ENCODE measurements around the gene ELF1. TPM values are rescaled to one million over a fixed set of nuclear protein-coding genes. Genes with fewer than 3 reads are reported as not detected.

ELF1 gene
- total and polyA plus RNA-seq, 2 of the 8 experiments (the other 6 are each of a cell fraction or from before 2014, with no cell fraction given) = 5.6 to 18.2 TPM

- H3K56ac ChIP-seq (replicated peaks; ENCODE audit: insufficient read length, low read depth, low read length) = no peak overlapping the region
- no peak overlapping the region for H4K5ac ChIP-seq (ENCODE audit: insufficient read length, low read depth, low read length)
- no peak overlapping the region for H3K14ac ChIP-seq (ENCODE audit: insufficient read length)
- no peaks in the 10 kb centered on the region for H3K27me3 ChIP-seq (replicated peaks in 1 of 4; ENCODE audit: control insufficient read depth in 3 of 4, extremely low read depth in 1 of 4, insufficient read depth in 3 of 4, low read length in 3 of 4)
- no peak overlapping the region for H4K91ac ChIP-seq (replicated peaks; ENCODE audit: insufficient read length, low read length)
- WGBS, 2 experiments (ENCODE audit: extremely low coverage in 1 of 2, insufficient coverage in 1 of 2, insufficient read length in 1 of 2, insufficient replicate concordance in 2 of 2, low coverage in 1 of 2, low lambda C conversion rate in 2 of 2, missing lambda C conversion rate in 1 of 2) = 68% methylated on average over 2 of the region's 2 CpGs; no CpG with 5 or more reads in 1 of the 2 experiments
- H3K4me2 ChIP-seq (ENCODE audit: insufficient read depth in 1 of 2, low read depth in 2 of 2, low read length in 2 of 2) = no peak overlapping the region
- no peak overlapping the region for H2AFZ ChIP-seq (ENCODE audit: low read length)
- H3K23me2 ChIP-seq (ENCODE audit: low read depth, low read length) = no peaks in the 10 kb centered on the region
- no peak overlapping the region for H2BK5ac ChIP-seq (ENCODE audit: low read depth, low read length)
- no peaks in the 10 kb centered on the region for H3K9me3 ChIP-seq (ENCODE audit: insufficient read depth in 2 of 2, low read depth in 1 of 2, low read length in 1 of 2)
- H3K9ac ChIP-seq (replicated peaks in 1 of 4; ENCODE audit: extremely low read depth in 1 of 4, low read depth in 3 of 4, low read length in 3 of 4) = no peak overlapping the region
- H2BK15ac ChIP-seq (ENCODE audit: low read length) = no peak overlapping the region
- no peaks in the 10 kb centered on the region for H3K79me2 ChIP-seq (ENCODE audit: control insufficient read depth in 1 of 2, insufficient read depth in 2 of 2, low read length in 2 of 2)
- H3K4ac ChIP-seq (replicated peaks; ENCODE audit: insufficient read length, low read depth, low read length) = no peak overlapping the region
- no peak overlapping the region for H2BK12ac ChIP-seq (ENCODE audit: low read depth, low read length)
- H2BK120ac ChIP-seq (replicated peaks; ENCODE audit: low read depth, low read length) = no peak overlapping the region
- H2BK20ac ChIP-seq (ENCODE audit: low read length) = no peak overlapping the region
- no peaks in the 10 kb centered on the region for H3K79me1 ChIP-seq (ENCODE audit: low read depth, low read length)
- H4K20me1 ChIP-seq (replicated peaks in 1 of 2; ENCODE audit: control insufficient read depth in 1 of 2, insufficient read depth in 2 of 2, low read length in 2 of 2) = no peaks in the 10 kb centered on the region
- no peak overlapping the region for H3K23ac ChIP-seq (ENCODE audit: insufficient read length)
- ChIA-PET CTCF (ENCODE audit: partially characterized antibody) (interaction anchor here (1.0 kb wide), 1 partner anchor 116 kb away, joined by 3 read pairs; no protein-coding TSS in a partner anchor), POLR2A (ENCODE audit: partially characterized antibody) (no interaction called here)
- DNase-seq (ENCODE audit: low read depth in 1 of 2, low spot score in 2 of 2) (no peak), FAIRE-seq (no peak)
- peaks cover 0 to 6% (median 0%) of the 10 kb centered on the region in 4 experiments; a peak in 1 of 8 replicates for H3K36me3 ChIP-seq (ENCODE audit: control insufficient read depth in 2 of 4, insufficient read depth in 4 of 4, low read length in 3 of 4)
- H2AK5ac ChIP-seq (ENCODE audit: low read depth, low read length) = no peak overlapping the region
- H3K27ac ChIP-seq (ENCODE audit: low read depth, low read length) = no peak overlapping the region
- H3K4me3 ChIP-seq (ENCODE audit: extremely low read depth in 1 of 4, insufficient read depth in 2 of 4, low read depth in 3 of 4, low read length in 4 of 4) = no peak overlapping the region
- H4K8ac ChIP-seq (ENCODE audit: extremely low read depth, insufficient read depth, low read length) = no peak overlapping the region
- H3K18ac ChIP-seq (ENCODE audit: extremely low read depth, low read length) = no peak overlapping the region
- H3K4me1 ChIP-seq (replicated peaks in 1 of 4; ENCODE audit: control insufficient read depth in 3 of 4, insufficient read depth in 4 of 4, low read length in 3 of 4) = peaks cover 0 to 3% (median under 1%) of the 10 kb centered on the region in 4 experiments; a peak in 1 of 7 replicates
- TF ChIP-seq RNF2 (IDR thresholded peaks at IDR 0.05; ENCODE audit: borderline replicate concordance, low read depth, low read length, missing control alignments, poor library complexity, severe bottlenecking) (no peak), ZNF274 (IDR thresholded peaks at IDR 0.05; ENCODE audit: borderline replicate concordance, extremely low read depth, low read length) (no peak), CBX5 (IDR thresholded peaks at IDR 0.05; ENCODE audit: low read depth, low read length) (no peak), BACH1 (IDR thresholded peaks at IDR 0.05; ENCODE audit: low read length) (no peak)
These were observed 86.9 kb downstream of the ELF1 start for GRCh38 chr13:40932252-40932651.
